Gastrocnemius medialis (tissue), 4 donors: ENCODE results near the gene TRAF4. TPM values are rescaled to one million over a fixed set of nuclear protein-coding genes. Genes with fewer than 3 reads are reported as not detected.

Source experiments
- ATAC-seq, 2 donors: fragments of 150-250 bp; one replicate each; pipeline ENCODE4 v1.9.1; 2016
- DNase-seq, 2 donors: peaks; one replicate each; pipeline ENCODE4 v3.0.0-alpha.2; 2019
- H3K27ac ChIP-seq, 4 donors: fragments of 200-600 bp; sonication (generic); 1 replicate in 1 of 4; 2 replicates in 3 of 4; pipeline ENCODE4 v1.5.1; 2016 to 2018; ENCODE audit warnings: mild to moderate bottlenecking in 2 of 4, moderate library complexity in 1 of 4
- H3K27me3 ChIP-seq, 3 donors: fragments of 200-600 bp; sonication (generic) in 2 of 3; 1 replicate in 1 of 3; 2 replicates in 2 of 3; pipeline versions ENCODE4 v1.5.1 to v1.6.0; 2016 to 2019; ENCODE audit warnings: mild to moderate bottlenecking in 1 of 3, moderate library complexity in 1 of 3
- H3K36me3 ChIP-seq, 2 donors: fragments of 200-600 bp; sonication (generic) in 1 of 2; one replicate each; pipeline ENCODE4 v1.5.1; 2017 to 2018
- H3K4me1 ChIP-seq, 2 donors: fragments of 200-600 bp; sonication (generic) in 1 of 2; one replicate each; pipeline ENCODE4 v1.5.1; 2016 to 2017; ENCODE audit warnings: mild to moderate bottlenecking in 2 of 2
- H3K4me3 ChIP-seq, 4 donors: fragments of 200-600 bp; sonication (generic) in 3 of 4; 1 replicate in 1 of 4; 2 replicates in 3 of 4; pipeline ENCODE4 v1.5.1; 2016 to 2019; ENCODE audit warnings: mild to moderate bottlenecking in 2 of 4
- H3K9me3 ChIP-seq, 3 donors: fragments of 200-600 bp; sonication (generic) in 2 of 3; 1 replicate in 1 of 3; 2 replicates in 2 of 3; pipeline ENCODE4 v1.5.1; 2016 to 2019
- POLR2A ChIP-seq, 2 donors: fragments of 450-650 bp; IDR thresholded peaks; one replicate each; pipeline ENCODE4 v1.6.1; 2017; ENCODE audit warnings: antibody characterized with exemption in 2 of 2, mild to moderate bottlenecking in 2 of 2, moderate library complexity in 2 of 2
- in situ Hi-C, 4 donors: fragments of 200-750 bp; cut with MboI; loops; one replicate each; pipeline versions ENCODE4 v1.15.0 to v1.8.0; 2017; ENCODE audit warnings: low sequenced_read_pairs in 4 of 4
- intact Hi-C: fragments of 100-400 bp; cut with DNase I; formaldehyde crosslinking; loops from one replicate; pipeline ENCODE4 v1.15.1; 2023; ENCODE audit warnings: low total_unique reads
- total RNA-seq, 4 donors: library from RNA; depleted of rRNA; stranded (reverse); fragments of >200 nt; gene quantifications; one replicate each; pipeline versions ENCODE4 v1.1.0 to v1.2.3, GENCODE V29; 2016
- TF ChIP-seq, protein P1 (sequence below), 5 experiments: fragments of 450-650 bp in 3 of 5; fragments of 200-600 bp in 2 of 5; sonication (generic) in 2 of 5; IDR thresholded peaks in 4 of 5; conservative IDR thresholded peaks in 1 of 5; 1 replicate in 4 of 5; 2 replicates in 1 of 5; pipeline ENCODE4 v1.5.1; 2016 to 2019; ENCODE audit warnings: antibody characterized with exemption in 5 of 5, mild to moderate bottlenecking in 3 of 5, moderate library complexity in 3 of 5

Gene TRAF4
- total RNA-seq, 4 donors from 2014 or later = 2.0 to 6.4 (median 3.8) TPM

DNA sequence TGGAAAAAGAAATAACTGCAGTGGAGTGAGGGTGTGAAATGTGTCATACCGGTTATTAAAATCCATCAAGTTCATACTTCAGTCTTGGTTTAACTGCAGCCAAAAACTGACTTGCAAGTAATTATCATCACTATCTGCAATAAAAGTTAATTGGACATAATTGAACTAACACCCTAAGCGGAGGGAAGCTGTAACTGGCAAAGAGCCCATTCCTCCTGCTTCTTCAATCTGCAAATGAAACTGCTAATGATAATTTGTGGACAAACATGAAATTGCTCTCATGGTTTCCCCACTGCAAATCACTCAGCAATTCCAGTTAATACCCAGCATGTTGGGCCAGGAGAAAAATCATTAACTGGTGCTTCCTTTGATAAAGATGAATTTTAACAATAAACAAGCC lies 52.3 kb downstream of the TRAF4 start:
- Histone ChIP-seq H3K4me3 (no peak overlapping the region), H3K4me1 (peaks cover 20 to 25% of the 10 kb centered on the region in 2 donors), H3K9me3 (no peaks in the 10 kb centered on the region), H3K27ac (no peak overlapping the region), H3K36me3 (no peaks in the 10 kb centered on the region), H3K27me3 (no peaks in the 10 kb centered on the region)
- no peak for DNase-seq
- in situ Hi-C loops (no loop called here), intact Hi-C loops (no loop called here)
- no peak for TF ChIP-seq POLR2A (IDR thresholded peaks at IDR 0.05)
- TF ChIP-seq, protein P1, sequence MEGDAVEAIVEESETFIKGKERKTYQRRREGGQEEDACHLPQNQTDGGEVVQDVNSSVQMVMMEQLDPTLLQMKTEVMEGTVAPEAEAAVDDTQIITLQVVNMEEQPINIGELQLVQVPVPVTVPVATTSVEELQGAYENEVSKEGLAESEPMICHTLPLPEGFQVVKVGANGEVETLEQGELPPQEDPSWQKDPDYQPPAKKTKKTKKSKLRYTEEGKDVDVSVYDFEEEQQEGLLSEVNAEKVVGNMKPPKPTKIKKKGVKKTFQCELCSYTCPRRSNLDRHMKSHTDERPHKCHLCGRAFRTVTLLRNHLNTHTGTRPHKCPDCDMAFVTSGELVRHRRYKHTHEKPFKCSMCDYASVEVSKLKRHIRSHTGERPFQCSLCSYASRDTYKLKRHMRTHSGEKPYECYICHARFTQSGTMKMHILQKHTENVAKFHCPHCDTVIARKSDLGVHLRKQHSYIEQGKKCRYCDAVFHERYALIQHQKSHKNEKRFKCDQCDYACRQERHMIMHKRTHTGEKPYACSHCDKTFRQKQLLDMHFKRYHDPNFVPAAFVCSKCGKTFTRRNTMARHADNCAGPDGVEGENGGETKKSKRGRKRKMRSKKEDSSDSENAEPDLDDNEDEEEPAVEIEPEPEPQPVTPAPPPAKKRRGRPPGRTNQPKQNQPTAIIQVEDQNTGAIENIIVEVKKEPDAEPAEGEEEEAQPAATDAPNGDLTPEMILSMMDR (IDR thresholded peaks at IDR 0.05 in 4 of 5, conservative IDR thresholded peaks at IDR 0.05 in 1 of 5) = no peak
- no peak for ATAC-seq

Other genes starting within 250 kb of the TRAF4 start
- not detected for gene FOXN1, start 237.7 kb upstream of the TRAF4 start, total RNA-seq
- gene UNC119, start 191.4 kb upstream of the TRAF4 start, total RNA-seq = 10 to 100 TPM in 1 of 4 donors, 1 to 10 TPM in 3; 3.1 to 10.2 (median 6.3) TPM
- gene PIGS, start 172.5 kb upstream of the TRAF4 start, total RNA-seq = 10 to 100 TPM; 25.0 to 63.0 (median 50.0) TPM
- gene ALDOC, start 167.1 kb upstream of the TRAF4 start, total RNA-seq = 1 to 10 TPM in 3 of 4 donors, under 1 TPM in 1; 0.87 to 7.0 (median 3.3) TPM
- 1 to 10 TPM in 2 of 4 donors, under 1 TPM in 2; 0.41 to 1.5 (median 0.96) TPM for gene SPAG5, start 145.0 kb upstream of the TRAF4 start, total RNA-seq
- gene RSKR, start 129.8 kb upstream of the TRAF4 start, total RNA-seq = 10 to 100 TPM in 1 of 4 donors, 1 to 10 TPM in 3; 1.8 to 10.1 (median 2.8) TPM
- gene BLTP2, start 98.9 kb upstream of the TRAF4 start, total RNA-seq = 10 to 100 TPM; 71.6 to 93.4 (median 81.0) TPM
- gene SDF2, start 82.1 kb upstream of the TRAF4 start, total RNA-seq = 10 to 100 TPM; 23.6 to 36.4 (median 28.4) TPM
- 10 to 100 TPM; 48.3 to 81.9 (median 64.8) TPM for gene SUPT6H, start 81.8 kb upstream of the TRAF4 start, total RNA-seq
- 1 to 10 TPM in 1 of 4 donors, under 1 TPM in 2, not detected in 1; 0.42 to 1.6 (median 0.49) TPM for gene PROCA1, start 32.1 kb upstream of the TRAF4 start, total RNA-seq
- gene RAB34, start 26.1 kb upstream of the TRAF4 start, total RNA-seq = 10 to 100 TPM; 14.9 to 53.3 (median 32.7) TPM
- 100 to 1,000 TPM; 434 to 647 (median 533) TPM for gene RPL23A, start 24.0 kb upstream of the TRAF4 start, total RNA-seq
- gene TLCD1, start 17.8 kb upstream of the TRAF4 start, total RNA-seq = under 1 TPM in 3 of 4 donors, not detected in 1; 0.46 to 0.82 (median 0.75) TPM
- gene NEK8, start 15.2 kb upstream of the TRAF4 start, total RNA-seq = 1 to 10 TPM; 1.3 to 8.1 (median 1.9) TPM
- 10 to 100 TPM; 36.2 to 82.6 (median 66.8) TPM for gene FAM222B, start 98.8 kb downstream of the TRAF4 start, total RNA-seq
- gene ERAL1, start 111.0 kb downstream of the TRAF4 start, total RNA-seq = 10 to 100 TPM; 35.1 to 69.2 (median 64.1) TPM
- 10 to 100 TPM; 15.3 to 37.9 (median 28.4) TPM for gene FLOT2, start 153.7 kb downstream of the TRAF4 start, total RNA-seq
- 1 to 10 TPM in 3 of 4 donors, under 1 TPM in 1; 0.25 to 3.7 (median 2.4) TPM for gene DHRS13, start 159.1 kb downstream of the TRAF4 start, total RNA-seq
- gene PHF12, start 207.5 kb downstream of the TRAF4 start, total RNA-seq = 10 to 100 TPM; 22.1 to 37.3 (median 24.2) TPM